Measurements from ENCODE around the gene MRPL33.

MRPL33 gene

GRCh38 chr2:27806311-27807059 is 35.0 kb downstream of the MRPL33 start:
- in situ Hi-C loops (cut with MboI; ENCODE audit: low sequenced_read_pairs): no loop called here

- in situ Hi-C loops (cut with MboI; ENCODE audit: low sequenced_read_pairs): no loop called here
These were observed 36.0 kb downstream of the MRPL33 start for GRCh38 chr2:27807476-27807875.

- in situ Hi-C loops (cut with MboI; ENCODE audit: low sequenced_read_pairs): no loop called here
These were observed 36.9 kb downstream of the MRPL33 start for GRCh38 chr2:27808418-27808817.

GRCh38 chr2:27808984-27809383 is 37.5 kb downstream of the MRPL33 start:
- in situ Hi-C loops (cut with MboI; ENCODE audit: low sequenced_read_pairs): no loop called here

GRCh38 chr2:27809761-27810241 is 38.3 kb downstream of the MRPL33 start:
- in situ Hi-C loops (cut with MboI; ENCODE audit: low sequenced_read_pairs): no loop called here

GRCh38 chr2:27810455-27810854 is 38.9 kb downstream of the MRPL33 start:
- in situ Hi-C loops (cut with MboI; ENCODE audit: low sequenced_read_pairs): no loop called here

GRCh38 chr2:27811768-27812167 is 40.2 kb downstream of the MRPL33 start:
- in situ Hi-C loops (cut with MboI; ENCODE audit: low sequenced_read_pairs): no loop called here

GRCh38 chr2:27814758-27815157 is 43.2 kb downstream of the MRPL33 start:
- in situ Hi-C loops (cut with MboI; ENCODE audit: low sequenced_read_pairs): no loop called here

GRCh38 chr2:27815860-27816438 is 44.4 kb downstream of the MRPL33 start:
- in situ Hi-C loops (cut with MboI; ENCODE audit: low sequenced_read_pairs): no loop called here

GRCh38 chr2:27822049-27822448 is 50.5 kb downstream of the MRPL33 start:
- in situ Hi-C loops (cut with MboI; ENCODE audit: low sequenced_read_pairs): no loop called here

- in situ Hi-C loops (cut with MboI; ENCODE audit: low sequenced_read_pairs): no loop called here
These were observed 51.6 kb downstream of the MRPL33 start for GRCh38 chr2:27823135-27823534.

- in situ Hi-C loops (cut with MboI; ENCODE audit: low sequenced_read_pairs): no loop called here
These were observed 52.0 kb downstream of the MRPL33 start for GRCh38 chr2:27823569-27823968.

GRCh38 chr2:27824401-27824800 is 52.9 kb downstream of the MRPL33 start:
- in situ Hi-C loops (cut with MboI; ENCODE audit: low sequenced_read_pairs): no loop called here

- in situ Hi-C loops (cut with MboI; ENCODE audit: low sequenced_read_pairs): no loop called here
These were observed 56.8 kb downstream of the MRPL33 start for GRCh38 chr2:27828305-27828704.
